H1 (cell line): Measurements from ENCODE around the gene TNRC6B. TPM values are rescaled to one million over a fixed set of nuclear protein-coding genes. Genes with fewer than 3 reads are reported as not detected.

Experiments used
- CTCF ChIA-PET: fragments of 300-600 bp; sonication (Branson Sonifier 250); formaldehyde crosslinking; loops from one replicate; lab custom pipeline; 2021; ENCODE audit not compliant: partially characterized antibody; lab: Charles Lee
- POLR2A ChIA-PET: fragments of 300-600 bp; sonication (Branson Sonifier 250); formaldehyde crosslinking; loops from one replicate; lab custom pipeline; 2021; ENCODE audit warnings: inconsistent platforms; ENCODE audit not compliant: partially characterized antibody; lab: Charles Lee
- DNase-seq, 2 experiments: peaks; one replicate each; pipeline versions ENCODE4 v3.0.0 to v3.0.0-alpha.2; 2010 to 2022; ENCODE audit warnings: low spot score in 2 of 2, low read depth in 1 of 2, mixed read lengths in 1 of 2
- FAIRE-seq: peaks from 2 replicates; lab custom pipeline; 2011; peaks lifted over from hg19 to GRCh38; lab: Jason Lieb, UNC
- H2AFZ ChIP-seq: 2 replicates; pipeline ENCODE4 v1.8.1; 2012; ENCODE audit warnings: low read length, inconsistent platforms
- H2AK5ac ChIP-seq: 2 replicates; pipeline ENCODE4 v1.6.1; 2013; ENCODE audit warnings: low read depth, low read length
- H2BK120ac ChIP-seq: replicated peaks from 2 replicates; pipeline ENCODE3; 2013; ENCODE audit warnings: low read depth, low read length, inconsistent platforms
- H2BK12ac ChIP-seq: 2 replicates; pipeline ENCODE4 v1.6.1; 2013; ENCODE audit warnings: low read depth, low read length
- H2BK15ac ChIP-seq: 2 replicates; pipeline ENCODE4 v1.6.1; 2013; ENCODE audit warnings: low read length
- H2BK20ac ChIP-seq: 2 replicates; pipeline ENCODE4 v1.6.1; 2013; ENCODE audit warnings: low read length
- H2BK5ac ChIP-seq: 2 replicates; pipeline ENCODE4 v1.6.1; 2013; ENCODE audit warnings: low read depth, low read length
- H3K14ac ChIP-seq: 2 replicates; pipeline ENCODE4 v1.6.1; 2013; ENCODE audit warnings: inconsistent platforms; ENCODE audit not compliant: insufficient read length
- H3K18ac ChIP-seq: 2 replicates; pipeline ENCODE4 v1.6.1; 2013; ENCODE audit warnings: low read length; ENCODE audit errors: extremely low read depth
- H3K23ac ChIP-seq: 2 replicates; pipeline ENCODE4 v1.6.1; 2013; ENCODE audit warnings: inconsistent platforms; ENCODE audit not compliant: insufficient read length
- H3K23me2 ChIP-seq: 2 replicates; pipeline ENCODE4 v1.6.1; 2013; ENCODE audit warnings: low read depth, low read length
- H3K27ac ChIP-seq: 2 replicates; pipeline ENCODE4 v1.6.1; 2011; ENCODE audit warnings: low read depth, low read length, inconsistent platforms
- H3K27me3 ChIP-seq, 4 experiments: replicated peaks in 1 of 4; 1 replicate in 1 of 4; 2 replicates in 3 of 4; pipeline versions ENCODE4 v1.6.1 to v1.8.1; 2011 to 2013; ENCODE audit warnings: low read length in 3 of 4, mild to moderate bottlenecking in 3 of 4, inconsistent platforms in 2 of 4, mixed read lengths in 2 of 4, moderate library complexity in 1 of 4; ENCODE audit not compliant: control insufficient read depth in 3 of 4, insufficient read depth in 3 of 4; ENCODE audit errors: extremely low read depth in 1 of 4
- H3K36me3 ChIP-seq, 4 experiments: 2 replicates each; pipeline versions ENCODE4 v1.6.1 to v1.8.1; 2011 to 2013; ENCODE audit warnings: mild to moderate bottlenecking in 4 of 4, low read length in 3 of 4, moderate library complexity in 2 of 4, control low read depth in 1 of 4, inconsistent platforms in 1 of 4; ENCODE audit not compliant: insufficient read depth in 4 of 4, control insufficient read depth in 2 of 4
- H3K4ac ChIP-seq: replicated peaks from 2 replicates; pipeline ENCODE3; 2013; ENCODE audit warnings: low read length, low read depth, mixed read lengths, inconsistent platforms; ENCODE audit not compliant: insufficient read length
- H3K4me1 ChIP-seq, 4 experiments: replicated peaks in 1 of 4; 1 replicate in 1 of 4; 2 replicates in 3 of 4; pipeline versions ENCODE4 v1.6.1 to v1.8.1; 2011 to 2013; ENCODE audit warnings: low read length in 3 of 4, inconsistent platforms in 2 of 4, mixed read lengths in 1 of 4; ENCODE audit not compliant: insufficient read depth in 4 of 4, control insufficient read depth in 3 of 4
- H3K4me2 ChIP-seq, 2 experiments: 2 replicates each; pipeline versions ENCODE4 v1.6.1 to v1.8.1; 2011 to 2013; ENCODE audit warnings: low read depth in 2 of 2, low read length in 2 of 2, control low read depth in 1 of 2, inconsistent platforms in 1 of 2, mild to moderate bottlenecking in 1 of 2; ENCODE audit not compliant: insufficient read depth in 1 of 2
- H3K4me3 ChIP-seq, 4 experiments: fragments of 200-600, 300-600 bp in 1 of 4; sonication (generic), shearing (Covaris generic), sonication (Bioruptor Twin) in 1 of 4; 2 replicates each; pipeline versions ENCODE4 v1.5.1 to v1.8.1; 2011 to 2016; ENCODE audit warnings: low read length in 4 of 4, low read depth in 3 of 4, control low read depth in 2 of 4, inconsistent platforms in 2 of 4, mild to moderate bottlenecking in 2 of 4, mixed read lengths in 1 of 4, moderate library complexity in 1 of 4; ENCODE audit not compliant: insufficient read depth in 2 of 4; ENCODE audit errors: extremely low read depth in 1 of 4
- H3K56ac ChIP-seq: replicated peaks from 2 replicates; pipeline ENCODE3; 2013; ENCODE audit warnings: low read depth, mild to moderate bottlenecking, mixed read lengths, low read length, inconsistent platforms; ENCODE audit not compliant: insufficient read length
- H3K79me1 ChIP-seq: 2 replicates; pipeline ENCODE4 v1.6.1; 2013; ENCODE audit warnings: low read depth, low read length, control low read depth
- H3K79me2 ChIP-seq, 2 experiments: 2 replicates each; pipeline versions ENCODE4 v1.6.1 to v1.8.1; 2012 to 2013; ENCODE audit warnings: low read length in 2 of 2, mild to moderate bottlenecking in 2 of 2, inconsistent platforms in 1 of 2; ENCODE audit not compliant: insufficient read depth in 2 of 2, control insufficient read depth in 1 of 2
- H3K9ac ChIP-seq, 4 experiments: replicated peaks in 1 of 4; 1 replicate in 1 of 4; 2 replicates in 3 of 4; pipeline versions ENCODE4 v1.6.1 to v1.8.1; 2011 to 2013; ENCODE audit warnings: low read depth in 3 of 4, low read length in 3 of 4, control low read depth in 2 of 4, mild to moderate bottlenecking in 2 of 4, moderate library complexity in 2 of 4, inconsistent platforms in 1 of 4; ENCODE audit errors: extremely low read depth in 1 of 4
- H3K9me3 ChIP-seq, 2 experiments: 2 replicates each; pipeline versions ENCODE4 v1.6.1 to v1.8.1; 2012 to 2013; ENCODE audit warnings: mild to moderate bottlenecking in 2 of 2, moderate library complexity in 2 of 2, control low read depth in 1 of 2, inconsistent platforms in 1 of 2, low read depth in 1 of 2, low read length in 1 of 2, mixed read lengths in 1 of 2; ENCODE audit not compliant: insufficient read depth in 2 of 2
- H4K20me1 ChIP-seq, 2 experiments: replicated peaks in 1 of 2; 2 replicates each; pipeline versions ENCODE3 to v1.8.1; 2011 to 2013; ENCODE audit warnings: inconsistent platforms in 2 of 2, low read length in 2 of 2, mild to moderate bottlenecking in 1 of 2; ENCODE audit not compliant: insufficient read depth in 2 of 2, control insufficient read depth in 1 of 2
- H4K5ac ChIP-seq: 2 replicates; pipeline ENCODE4 v1.6.1; 2013; ENCODE audit warnings: low read length, low read depth, mixed read lengths, inconsistent platforms; ENCODE audit not compliant: insufficient read length
- H4K8ac ChIP-seq: 2 replicates; pipeline ENCODE4 v1.8.0; 2013; ENCODE audit warnings: mild to moderate bottlenecking, moderate library complexity, low read length, inconsistent platforms; ENCODE audit not compliant: insufficient read depth; ENCODE audit errors: extremely low read depth
- H4K91ac ChIP-seq: replicated peaks from 2 replicates; pipeline ENCODE3; 2013; ENCODE audit warnings: low read length, mixed read lengths, inconsistent platforms; ENCODE audit not compliant: insufficient read length
- ATF3 ChIP-seq: IDR thresholded peaks from 2 replicates; pipeline ENCODE4 v1.6.1; 2011; ENCODE audit warnings: low read depth, mild to moderate bottlenecking, low read length; ENCODE audit not compliant: insufficient read depth
- POLR2AphosphoS5 ChIP-seq: IDR thresholded peaks from 2 replicates; pipeline ENCODE4 v1.6.1; 2011; ENCODE audit warnings: low read depth, low read length
- POU5F1 ChIP-seq: IDR thresholded peaks from 2 replicates; pipeline ENCODE4 v1.6.1; 2011; ENCODE audit warnings: low read depth, mild to moderate bottlenecking, low read length, moderate library complexity
- RAD21 ChIP-seq, 2 experiments: IDR thresholded peaks in 1 of 2; conservative IDR thresholded peaks in 1 of 2; 2 replicates each; pipeline ENCODE4 v1.6.1; 2011; ENCODE audit warnings: low read depth in 2 of 2, low read length in 2 of 2, improper control_type of control experiment in 1 of 2, inconsistent platforms in 1 of 2, mild to moderate bottlenecking in 1 of 2, moderate library complexity in 1 of 2
- RBBP5 ChIP-seq: IDR thresholded peaks from 2 replicates; pipeline ENCODE4 v1.7.1; 2012; ENCODE audit warnings: low read depth, mild to moderate bottlenecking, inconsistent platforms, low read length, moderate library complexity, borderline replicate concordance
- TBP ChIP-seq: IDR thresholded peaks from 2 replicates; pipeline ENCODE4 v1.6.1; 2011; ENCODE audit warnings: low read depth, low read length, improper control_type of control experiment
- TEAD4 ChIP-seq: IDR thresholded peaks from 2 replicates; pipeline ENCODE4 v1.6.1; 2012; ENCODE audit warnings: low read depth, low read length, inconsistent platforms, mixed read lengths
- WGBS, 2 experiments: shearing (Covaris generic) in 1 of 2; methylation state at CpG; one replicate each; pipeline versions ENCODE4 v1.1.6 to v1.1.7; 2013 to 2015; ENCODE audit warnings: low lambda C conversion rate in 2 of 2, mixed read lengths in 2 of 2, inconsistent platforms in 1 of 2, low coverage in 1 of 2, missing lambda C conversion rate in 1 of 2; ENCODE audit not compliant: insufficient replicate concordance in 2 of 2, insufficient coverage in 1 of 2, insufficient read length in 1 of 2; ENCODE audit errors: extremely low coverage in 1 of 2, missing lambda C conversion rate in 1 of 2; 5-methylcytosine and 5-hydroxymethylcytosine counted together
- polyA plus RNA-seq, 7 experiments: library from polyadenylated mRNA; depleted of rRNA in 3 of 7; stranded (reverse) in 5 of 7; unstranded in 2 of 7; fragments of >200 nt in 5 of 7; fragments of 200-250 nt in 2 of 7; gene quantifications; 1 replicate in 5 of 7; 2 replicates in 1 of 7; 4 replicates in 1 of 7; pipeline versions ENCODE4 v1.2.1 to v1.2.3, GENCODE V29; 2011 to 2013; ENCODE audit warnings: missing spikeins in 2 of 7, mixed read lengths in 2 of 7
- total RNA-seq: library from RNA; stranded (reverse); fragmentation: NEBNext Ultra II Directional; extraction: Animal tissue kit (Norgen Biotek cat#: 25700); gene quantifications from 2 replicates; pipeline ENCODE4 v1.2.1, GENCODE V29; 2021

Gene TNRC6B
- total and polyA plus RNA-seq, 2 of the 8 experiments (the other 6 are each of a cell fraction or from before 2014, with no cell fraction given), result 12.5 to 48.9 TPM

GRCh38 chr22:40193429-40194421, 16.0 kb downstream of the TNRC6B start:
- POLR2A ChIA-PET, result interaction anchor here (0.7 to 11.8 kb wide), 23 partner anchors 9 to 150 kb away, joined by 3 to 224 read pairs (median 3); partner anchors contain the start of gene TNRC6B
- peak overlapping the region in 3 of 4 experiments; percentile 21 to 48 (median 34); a peak in 5 of 8 replicates for H3K4me3 ChIP-seq
- peak; percentile 92 for FAIRE-seq
- TF ChIP-seq RBBP5, result 0 out of 2 replicates have a peak, but pooled peaks have one; percentile 30
- peak; percentile 58; the same call in 1 of the 2 replicates for TF ChIP-seq TBP
- TF ChIP-seq RAD21 (IDR thresholded peaks at IDR 0.05 in 1 of 2, conservative IDR thresholded peaks at IDR 0.05 in 1 of 2; ENCODE audit: low read depth in 2 of 2, low read length in 2 of 2), result peak; percentile 2 to 28; a peak in 2 of 4 replicates
- TF ChIP-seq POLR2AphosphoS5, result 0 out of 2 replicates have a peak, but pooled peaks have one; percentile 54
- TF ChIP-seq POU5F1, result peak; percentile 65; the same call in 1 of the 2 replicates
- no peak for TF ChIP-seq ATF3
- TF ChIP-seq TEAD4, result peak; percentile 59

More at GRCh38 chr22:40193429-40194421, 16.0 kb downstream of the TNRC6B start:
- Histone ChIP-seq H2BK15ac (no peak overlapping the region), H3K9ac (peak overlapping the region in 1 of 4 experiments; percentile 23; a peak in 2 of 7 replicates), H3K14ac (no peak overlapping the region), H2BK20ac (peak overlapping the region; percentile 41; the same call in 1 of the 2 replicates), H3K4me1 (peaks cover 24 to 56% (median 36%) of the 10 kb centered on the region in 4 experiments), H3K27ac (peak overlapping the region; percentile 62; the same call in 1 of the 2 replicates), H2AK5ac (peak overlapping the region; percentile 85), H3K23me2 (peaks cover 2% of the 10 kb centered on the region; the same call in 1 of the 2 replicates), H3K9me3 (no peaks in the 10 kb centered on the region), H2BK12ac (peak overlapping the region; percentile 85; the same call in 1 of the 2 replicates), H3K18ac (peak overlapping the region; percentile 93), H3K4me2 (peak overlapping the region; percentile 74 to 76), H3K23ac (no peak overlapping the region), H3K79me2 (peaks cover 38 to 90% of the 10 kb centered on the region in 2 experiments), H3K56ac (peak overlapping the region; percentile 44), H2BK5ac (peak overlapping the region; percentile 91), H3K79me1 (peaks cover 9% of the 10 kb centered on the region), H4K20me1 (peaks cover 14 to 21% of the 10 kb centered on the region in 2 experiments), H2AFZ (no peak overlapping the region), H4K8ac (no peak overlapping the region), H3K27me3 (no peaks in the 10 kb centered on the region), H4K91ac (peak overlapping the region; percentile 46), H2BK120ac (peak overlapping the region; percentile 44), H3K4ac (no peak overlapping the region), H4K5ac (peak overlapping the region; percentile 27), H3K36me3 (no peaks in the 10 kb centered on the region)
- peak; percentile 63 to 68 for DNase-seq
- CTCF ChIA-PET, result interaction anchor here (0.6 to 5.8 kb wide), 14 partner anchors 9 to 240 kb away, joined by 3 to 28 read pairs (median 3); partner anchors contain the start of gene TNRC6B
- 12% methylated on average over 13 of the region's 13 CpGs; no CpG with 5 or more reads in 1 of the 2 experiments for WGBS, 2 experiments
